A673 (cell line): ENCODE results near the gene FRMD5. TPM values are rescaled to one million over a fixed set of nuclear protein-coding genes. Genes with fewer than 3 reads are reported as not detected.

ENCODE experiments used
- BruUV-seq: library from RNA; stranded (reverse); fragments of 400-500 nt; replicated peaks from 2 replicates; lab custom pipeline; 2021; lab: Mats Ljungman, UMichigan
- CTCF ChIA-PET: fragments of 300-600 bp; sonication (Branson Sonifier 250); formaldehyde crosslinking; loops from one replicate; lab custom pipeline; 2022; ENCODE audit warnings: antibody characterized with exemption; lab: Charles Lee
- POLR2A ChIA-PET: fragments of 300-600 bp; sonication (Branson Sonifier 250); formaldehyde crosslinking; loops from one replicate; lab custom pipeline; 2022; ENCODE audit warnings: antibody characterized with exemption; ENCODE audit not compliant: low non-redundant PET; lab: Charles Lee
- DNase-seq: peaks from one replicate; pipeline ENCODE4 v3.0.0-alpha.2; 2015; ENCODE audit warnings: low spot score
- H3K27ac ChIP-seq: fragments of 200-600 bp; sonication (generic); 2 replicates; pipeline ENCODE4 v1.5.1; 2016; ENCODE audit warnings: mixed run types, low read depth, mild to moderate bottlenecking, mixed read lengths, antibody characterized with exemption, low read length; ENCODE audit not compliant: poor library complexity, severe bottlenecking
- H3K27me3 ChIP-seq: fragments of 200-600 bp; sonication (generic); replicated peaks from 2 replicates; pipeline ENCODE4 v1.6.1; 2017; ENCODE audit warnings: mixed run types, low read depth, mild to moderate bottlenecking, mixed read lengths, antibody characterized with exemption, low read length; ENCODE audit not compliant: insufficient read depth, poor library complexity
- H3K36me3 ChIP-seq: fragments of 200-600 bp; sonication (generic); 2 replicates; pipeline ENCODE4 v1.6.1; 2016; ENCODE audit warnings: mixed run types, mild to moderate bottlenecking, mixed read lengths, antibody characterized with exemption, low read length; ENCODE audit not compliant: insufficient read depth, poor library complexity, severe bottlenecking
- H3K4me1 ChIP-seq: fragments of 200-600 bp; sonication (generic); 2 replicates; pipeline ENCODE4 v1.6.1; 2017; ENCODE audit warnings: mixed run types, mild to moderate bottlenecking, mixed read lengths, antibody characterized with exemption, low read length; ENCODE audit not compliant: insufficient read depth, poor library complexity, severe bottlenecking
- H3K4me3 ChIP-seq: fragments of 200-600 bp; sonication (generic); 2 replicates; pipeline ENCODE4 v1.5.1; 2016; ENCODE audit warnings: low read depth, mixed run types, mild to moderate bottlenecking, mixed read lengths, low read length; ENCODE audit not compliant: poor library complexity, severe bottlenecking
- H3K9me3 ChIP-seq: fragments of 200-600 bp; sonication (generic); 2 replicates; pipeline ENCODE4 v1.6.1; 2016; ENCODE audit warnings: mixed run types, low read depth, mild to moderate bottlenecking, mixed read lengths, antibody characterized with exemption, low read length; ENCODE audit not compliant: poor library complexity, severe bottlenecking
- CTCF ChIP-seq: fragments of 300-800, 200-600 bp; sonication (generic); conservative IDR thresholded peaks from 2 replicates; pipeline ENCODE4 v1.5.1; 2017; ENCODE audit warnings: low read depth, mild to moderate bottlenecking, antibody characterized with exemption, low read length, moderate library complexity, mixed read lengths
- EZH2 ChIP-seq: fragments of 200-600 bp; sonication (generic); IDR thresholded peaks from 2 replicates; pipeline ENCODE4 v1.6.1; 2017; ENCODE audit warnings: borderline replicate concordance, low read depth, mild to moderate bottlenecking, mixed read lengths, antibody characterized with exemption, low read length; ENCODE audit not compliant: poor library complexity, severe bottlenecking
- intact Hi-C: fragments of 100-400 bp; cut with micrococcal nuclease; formaldehyde crosslinking; loops from one replicate; pipeline ENCODE4 v1.10.0; 2022; ENCODE audit not compliant: unreplicated experiment
- total RNA-seq: library from RNA; stranded (reverse); gene quantifications from 2 replicates; pipeline ENCODE4 v1.2.3, GENCODE V29; 2021

Gene FRMD5
- total RNA-seq, 1 experiment from 2014 or later = 2.6 TPM

- CTCF ChIA-PET = no interaction called here
- H3K36me3 ChIP-seq = no peaks in the 10 kb centered on the region
- H3K4me1 ChIP-seq = peaks cover 11% of the 10 kb centered on the region
- BruUV-seq = no TSS peak
- POLR2A ChIA-PET = no interaction called here
- no peaks in the 10 kb centered on the region for H3K27me3 ChIP-seq
- H3K4me3 ChIP-seq = no peak overlapping the region
- H3K9me3 ChIP-seq = no peaks in the 10 kb centered on the region
- DNase-seq = no peak
- intact Hi-C loops = no loop called here
- no peak overlapping the region for H3K27ac ChIP-seq
- TF ChIP-seq CTCF (no peak), EZH2 (no peak)
Observed at GRCh38 chr15:43905755-43906154, 289.3 kb downstream of the FRMD5 start.

- Histone ChIP-seq H3K27me3 (no peaks in the 10 kb centered on the region), H3K4me3 (no peak overlapping the region), H3K4me1 (peaks cover 11% of the 10 kb centered on the region), H3K27ac (no peak overlapping the region), H3K9me3 (no peaks in the 10 kb centered on the region), H3K36me3 (no peaks in the 10 kb centered on the region)
- ChIA-PET CTCF (interaction anchor here (0.7 to 1.7 kb wide), 2 partner anchors 162 to 656 kb away, joined by 3 to 6 read pairs; no protein-coding TSS in a partner anchor), POLR2A (no interaction called here)
- intact Hi-C loops = loop anchor here (2.0 to 5.0 kb wide), 2 partner anchors 163 to 313 kb away; no protein-coding TSS in a partner anchor
- DNase-seq = peak; percentile 87
- BruUV-seq = no TSS peak
- TF ChIP-seq EZH2 (no peak), CTCF (peak; percentile 92)
Observed at GRCh38 chr15:43903864-43904290, 291.2 kb downstream of the FRMD5 start.

- Histone ChIP-seq H3K36me3 (no peaks in the 10 kb centered on the region), H3K4me3 (no peak overlapping the region), H3K27ac (no peak overlapping the region), H3K9me3 (no peaks in the 10 kb centered on the region), H3K4me1 (peaks cover 11% of the 10 kb centered on the region), H3K27me3 (no peaks in the 10 kb centered on the region)
- TF ChIP-seq EZH2 = no peak
- no peak for TF ChIP-seq CTCF
- intact Hi-C loops = loop anchor here (5.0 kb wide), 1 partner anchor 316 kb away; no protein-coding TSS in a partner anchor
- DNase-seq = peak; percentile 48
- no TSS peak for BruUV-seq
- CTCF ChIA-PET = interaction anchor here (1.4 kb wide), 1 partner anchor 18 kb away, joined by 3 read pairs; no protein-coding TSS in a partner anchor
- POLR2A ChIA-PET = no interaction called here
Observed at GRCh38 chr15:43901495-43901894, 293.6 kb downstream of the FRMD5 start.
